ENCODE measurements around the gene ZPR1. TPM values are rescaled to one million over a fixed set of nuclear protein-coding genes. Genes with fewer than 3 reads are reported as not detected.
"Not testable (repeated sequence)": the region's sequence is repeated elsewhere in the genome, so short reads cannot be mapped to it uniquely, and the experiment has no call there.

ZPR1 gene
- total RNA-seq, 1 donor from 2014 or later: 19.4 TPM

DNA sequence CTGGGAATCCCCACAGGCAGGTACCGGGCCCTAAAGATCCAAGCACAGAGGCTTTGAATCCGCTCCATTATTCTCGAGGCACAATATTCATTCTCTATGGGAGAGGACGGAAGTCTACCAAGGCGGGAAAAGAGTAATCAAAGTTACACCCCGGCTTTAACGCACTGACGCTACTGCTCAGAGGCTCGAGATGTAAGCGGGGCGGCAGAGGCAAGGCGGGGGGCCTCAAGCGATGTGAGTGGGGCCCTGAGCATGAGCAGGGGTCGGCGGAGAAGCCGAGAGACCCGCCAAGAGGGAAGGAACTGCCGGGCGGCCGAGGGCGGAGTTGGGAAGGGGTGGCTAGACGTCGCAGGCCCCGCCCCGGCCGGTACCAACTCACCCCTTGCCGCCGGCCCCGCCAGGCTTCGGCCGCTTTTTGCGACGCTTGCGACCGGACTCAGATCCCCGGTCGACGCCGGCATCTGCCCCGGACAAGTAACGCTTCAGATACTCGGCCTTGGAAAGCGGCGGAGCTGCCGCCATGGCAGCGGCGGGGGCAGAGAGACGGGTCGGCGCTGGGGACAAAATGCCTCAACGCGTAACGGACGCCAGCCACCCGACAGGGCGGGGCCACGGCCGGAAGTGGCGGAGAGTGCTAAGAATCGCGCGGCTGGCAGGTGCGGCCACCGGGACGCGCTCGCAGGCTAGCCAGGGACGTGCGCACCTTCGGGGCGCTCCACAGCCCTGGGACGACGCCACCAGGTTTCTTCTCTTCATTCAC is 15.2 kb downstream of the ZPR1 start, which contains the start of gene BUD13:
TSS of gene BUD13 (minus strand) at position 545 of the 760 bp plus-strand sequence. CDS start at position 522, 23 bp downstream.
- H3K36me3 ChIP-seq: peaks cover 0 to 7% of the 10 kb centered on the region in 2 donors
- H3K9me3 ChIP-seq: no peaks in the 10 kb centered on the region
- H3K27ac ChIP-seq: peak within 1 kb of the TSS; percentile 89
- no peaks in the 10 kb centered on the region for H3K27me3 ChIP-seq
- peaks cover 25% of the 10 kb centered on the region for H3K4me1 ChIP-seq
- TF ChIP-seq POLR2AphosphoS5 (IDR thresholded peaks at IDR 0.05; ENCODE audit: insufficient read depth in 1 of 2, low read depth in 1 of 2) (peak; percentile 92 to 93), POLR2A (IDR thresholded peaks at IDR 0.05) (peak in 1 of 2 donors; percentile 15)
- TF ChIP-seq, protein P1, sequence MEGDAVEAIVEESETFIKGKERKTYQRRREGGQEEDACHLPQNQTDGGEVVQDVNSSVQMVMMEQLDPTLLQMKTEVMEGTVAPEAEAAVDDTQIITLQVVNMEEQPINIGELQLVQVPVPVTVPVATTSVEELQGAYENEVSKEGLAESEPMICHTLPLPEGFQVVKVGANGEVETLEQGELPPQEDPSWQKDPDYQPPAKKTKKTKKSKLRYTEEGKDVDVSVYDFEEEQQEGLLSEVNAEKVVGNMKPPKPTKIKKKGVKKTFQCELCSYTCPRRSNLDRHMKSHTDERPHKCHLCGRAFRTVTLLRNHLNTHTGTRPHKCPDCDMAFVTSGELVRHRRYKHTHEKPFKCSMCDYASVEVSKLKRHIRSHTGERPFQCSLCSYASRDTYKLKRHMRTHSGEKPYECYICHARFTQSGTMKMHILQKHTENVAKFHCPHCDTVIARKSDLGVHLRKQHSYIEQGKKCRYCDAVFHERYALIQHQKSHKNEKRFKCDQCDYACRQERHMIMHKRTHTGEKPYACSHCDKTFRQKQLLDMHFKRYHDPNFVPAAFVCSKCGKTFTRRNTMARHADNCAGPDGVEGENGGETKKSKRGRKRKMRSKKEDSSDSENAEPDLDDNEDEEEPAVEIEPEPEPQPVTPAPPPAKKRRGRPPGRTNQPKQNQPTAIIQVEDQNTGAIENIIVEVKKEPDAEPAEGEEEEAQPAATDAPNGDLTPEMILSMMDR (IDR thresholded peaks at IDR 0.05): no peak
- H3K4me3 ChIP-seq: peak within 1 kb of the TSS; percentile 72 to 88
- no peak for DNase-seq (ENCODE audit: extremely low spot score in 2 of 2)
- intact Hi-C loops (cut with DNase I): no loop called here

GRCh38 chr11:116771935-116772334 is 15.9 kb downstream of the ZPR1 start:
- Histone ChIP-seq H3K36me3 (peaks cover 0 to 7% of the 10 kb centered on the region in 2 donors), H3K4me3 (peak overlapping the region; percentile 72 to 88), H3K9me3 (no peaks in the 10 kb centered on the region), H3K4me1 (peaks cover 25% of the 10 kb centered on the region), H3K27me3 (no peaks in the 10 kb centered on the region), H3K27ac (peak overlapping the region; percentile 89)
- TF ChIP-seq POLR2AphosphoS5 (IDR thresholded peaks at IDR 0.05; ENCODE audit: insufficient read depth in 1 of 2, low read depth in 1 of 2) (no peak), POLR2A (IDR thresholded peaks at IDR 0.05) (no peak)
- TF ChIP-seq, protein P1 (IDR thresholded peaks at IDR 0.05): no peak
- DNase-seq (ENCODE audit: extremely low spot score in 2 of 2): no peak
- intact Hi-C loops (cut with DNase I): no loop called here

GRCh38 chr11:116762132-116762531 is 25.7 kb downstream of the ZPR1 start:
- no peak for TF ChIP-seq POLR2A (IDR thresholded peaks at IDR 0.05)
- TF ChIP-seq, protein P1 (IDR thresholded peaks at IDR 0.05): no peak
- intact Hi-C loops (cut with DNase I): no loop called here
- Histone ChIP-seq H3K4me3 (no peak overlapping the region), H3K4me1 (no peaks in the 10 kb centered on the region), H3K27ac (no peak overlapping the region), H3K9me3 (no peaks in the 10 kb centered on the region), H3K36me3 (peaks cover 8 to 68% of the 10 kb centered on the region in 2 donors), H3K27me3 (no peaks in the 10 kb centered on the region)
- no peak for DNase-seq (ENCODE audit: extremely low spot score in 2 of 2)

- H3K36me3 ChIP-seq: peaks cover 8 to 66% of the 10 kb centered on the region in 2 donors
- H3K27ac ChIP-seq; H3K4me1 ChIP-seq; H3K27me3 ChIP-seq; H3K9me3 ChIP-seq; DNase-seq (ENCODE audit: extremely low spot score in 2 of 2); H3K4me3 ChIP-seq; intact Hi-C loops (cut with DNase I): not testable (repeated sequence)
These were observed 31.8 kb downstream of the ZPR1 start for GRCh38 chr11:116756044-116756443.

GRCh38 chr11:116750070-116750718 is 37.6 kb downstream of the ZPR1 start:
- H3K9me3 ChIP-seq: no peaks in the 10 kb centered on the region
- peaks cover 3 to 25% of the 10 kb centered on the region in 2 donors for H3K36me3 ChIP-seq
- no peak for DNase-seq (ENCODE audit: extremely low spot score in 2 of 2)
- H3K27ac ChIP-seq: no peak overlapping the region
- intact Hi-C loops (cut with DNase I): no loop called here
- TF ChIP-seq POLR2AphosphoS5 (IDR thresholded peaks at IDR 0.05; ENCODE audit: insufficient read depth in 1 of 2, low read depth in 1 of 2) (no peak), POLR2A (IDR thresholded peaks at IDR 0.05) (no peak)
- TF ChIP-seq, protein P1 (IDR thresholded peaks at IDR 0.05): no peak
- H3K4me3 ChIP-seq: no peak overlapping the region
- no peaks in the 10 kb centered on the region for H3K4me1 ChIP-seq
- H3K27me3 ChIP-seq: no peaks in the 10 kb centered on the region
